Spleen (tissue), 11 donors: ENCODE measurements around the gene ANXA2. TPM values are rescaled to one million over a fixed set of nuclear protein-coding genes. Genes with fewer than 3 reads are reported as not detected.
A peak's percentile ranks its signal among the peaks of the same experiment; 100 is the strongest.

Source experiments
- DNase-seq: peaks from one replicate; pipeline ENCODE4 v3.0.0-alpha.2; 2020
- H3K27ac ChIP-seq, 8 donors: fragments of 200-600 bp; sonication (generic) in 7 of 8; 1 replicate in 4 of 8; 2 replicates in 4 of 8; pipeline versions ENCODE4 v1.5.0 to v1.8.0; 2016 to 2021; ENCODE audit warnings: inconsistent platforms in 4 of 8, mild to moderate bottlenecking in 4 of 8, moderate library complexity in 1 of 8
- H3K27me3 ChIP-seq, 7 donors: fragments of 200-600 bp; sonication (generic) in 6 of 7; replicated peaks in 1 of 7; 1 replicate in 4 of 7; 2 replicates in 3 of 7; pipeline versions ENCODE4 v1.5.0 to v1.8.0; 2016 to 2021; ENCODE audit warnings: inconsistent platforms in 3 of 7, mild to moderate bottlenecking in 1 of 7
- H3K36me3 ChIP-seq, 6 donors: fragments of 200-600 bp; sonication (generic) in 5 of 6; 1 replicate in 4 of 6; 2 replicates in 2 of 6; pipeline versions ENCODE4 v1.5.0 to v1.8.0; 2016 to 2021; ENCODE audit warnings: inconsistent platforms in 2 of 6
- H3K4me1 ChIP-seq, 6 donors: fragments of 200-600 bp; sonication (generic) in 5 of 6; 1 replicate in 3 of 6; 2 replicates in 3 of 6; pipeline versions ENCODE4 v1.5.0 to v1.8.0; 2016 to 2021; ENCODE audit warnings: inconsistent platforms in 3 of 6
- H3K4me3 ChIP-seq, 8 donors: fragments of 200-600 bp; sonication (generic) in 7 of 8; 1 replicate in 4 of 8; 2 replicates in 4 of 8; pipeline versions ENCODE4 v1.5.0 to v1.8.0; 2016 to 2021; ENCODE audit warnings: inconsistent platforms in 4 of 8, mild to moderate bottlenecking in 4 of 8, moderate library complexity in 2 of 8
- H3K9me3 ChIP-seq, 8 donors: fragments of 200-600 bp; sonication (generic) in 7 of 8; 1 replicate in 4 of 8; 2 replicates in 4 of 8; pipeline versions ENCODE4 v1.5.0 to v1.8.0; 2016 to 2021; ENCODE audit warnings: inconsistent platforms in 4 of 8
- CTCF ChIP-seq, 11 experiments: fragments of 200-600 bp in 7 of 11; fragments of 450-650 bp in 4 of 11; sonication (generic) in 4 of 11; IDR thresholded peaks in 8 of 11; conservative IDR thresholded peaks in 3 of 11; 1 replicate in 7 of 11; 2 replicates in 4 of 11; pipeline versions ENCODE4 v1.4.0 to v1.8.0; 2016 to 2021; ENCODE audit warnings: antibody characterized with exemption in 11 of 11, inconsistent platforms in 4 of 11, mild to moderate bottlenecking in 1 of 11
- POLR2A ChIP-seq, 3 donors: fragments of 450-650 bp; IDR thresholded peaks; one replicate each; pipeline ENCODE4 v1.5.1; 2017; ENCODE audit warnings: antibody characterized with exemption in 3 of 3, mild to moderate bottlenecking in 1 of 3
- POLR2AphosphoS5 ChIP-seq, 3 donors: sonication (generic); formaldehyde crosslinking; IDR thresholded peaks; one replicate each; pipeline ENCODE4 v1.5.1; 2017; ENCODE audit warnings: antibody characterized with exemption in 3 of 3
- WGBS, 5 donors: extraction: QIAGEN DNeasy Blood & Tissue Kit in 3 of 5; methylation state at CpG; one replicate each; pipeline versions ENCODE4 v1.1.5 to v1.1.7; 2013 to 2018; 5-methylcytosine and 5-hydroxymethylcytosine counted together
- intact Hi-C: fragments of 100-400 bp; cut with DNase I; formaldehyde crosslinking; loops from one replicate; pipeline ENCODE4 v1.15.0; 2023; ENCODE audit warnings: low total_unique reads
- polyA plus RNA-seq, 3 donors: library from polyadenylated mRNA; stranded (reverse); fragments of 200-250 nt; gene quantifications; one replicate each; pipeline ENCODE4 v1.2.1, GENCODE V29; 2013
- total RNA-seq, 7 donors: library from RNA; depleted of rRNA in 3 of 7; stranded (reverse); fragments of >200 nt in 3 of 7; fragmentation: NEBNext Ultra II Directional in 4 of 7; extraction: Animal tissue kit (Norgen Biotek cat#: 25700) in 4 of 7; gene quantifications; one replicate each; pipeline versions ENCODE4 v1.1.0 to v1.2.1, GENCODE V29; 2016 to 2021
- donor health status: healthy with polysubstance abuse.
- donor health status: DM: no; HTN: no; CAD: no; lungs with moderate emphysema.
- donor health status: DM: no; HTN: no; CAD: no.
- donor health status: Bipolar disorder and iron deficiency.
- donor health status: healthy.
- donor health status: DM: no; HTN: no; CAD: no.
- donor health status: DM: yes; HTN: yes; CAD: no.

The ANXA2 gene
- total and polyA plus RNA-seq, 10 donors: 163 to 437 (median 337) TPM

- no peaks in the 10 kb centered on the region for H3K9me3 ChIP-seq
- intact Hi-C loops: no loop called here
- H3K36me3 ChIP-seq: peaks cover 0 to 69% (median 15%) of the 10 kb centered on the region in 6 donors
- peaks cover 0 to 64% (median 23%) of the 10 kb centered on the region in 6 donors for H3K4me1 ChIP-seq
- DNase-seq: no peak
- no peak overlapping the region for H3K4me3 ChIP-seq
- no peak for TF ChIP-seq CTCF (IDR thresholded peaks at IDR 0.05 in 8 of 11, conservative IDR thresholded peaks at IDR 0.05 in 3 of 11)
- TF ChIP-seq POLR2AphosphoS5 (IDR thresholded peaks at IDR 0.05): peak in 1 of 3 donors; percentile 88
- TF ChIP-seq POLR2A (IDR thresholded peaks at IDR 0.05): no peak
- no peaks in the 10 kb centered on the region for H3K27me3 ChIP-seq
- WGBS, 5 donors: 59 to 76% (median 68%) methylated on average over 20 of the region's 20 CpGs
- peak overlapping the region; percentile 60 to 86 (median 72) for H3K27ac ChIP-seq
These were observed 26.4 kb downstream of the ANXA2 start for GRCh38 chr15:60371175-60372051.

- Histone ChIP-seq H3K27me3 (no peaks in the 10 kb centered on the region), H3K36me3 (peaks cover 0 to 63% (median 9%) of the 10 kb centered on the region in 6 donors), H3K4me1 (peaks cover 0 to 64% (median 23%) of the 10 kb centered on the region in 6 donors), H3K9me3 (no peaks in the 10 kb centered on the region), H3K4me3 (no peak overlapping the region), H3K27ac (peak overlapping the region; percentile 60 to 86 (median 72))
- intact Hi-C loops: no loop called here
- TF ChIP-seq CTCF (IDR thresholded peaks at IDR 0.05 in 8 of 11, conservative IDR thresholded peaks at IDR 0.05 in 3 of 11): no peak
- TF ChIP-seq POLR2A (IDR thresholded peaks at IDR 0.05): no peak
- no peak for TF ChIP-seq POLR2AphosphoS5 (IDR thresholded peaks at IDR 0.05)
- WGBS, 5 donors: 33 to 65% (median 54%) methylated on average over 1 of the region's 1 CpG
- no peak for DNase-seq
These were observed 27.0 kb downstream of the ANXA2 start for GRCh38 chr15:60370869-60371136.

- Histone ChIP-seq H3K9me3 (no peaks in the 10 kb centered on the region), H3K36me3 (peaks cover 0 to 58% (median 4%) of the 10 kb centered on the region in 6 donors), H3K4me3 (peak overlapping the region in 2 of 8 donors; percentile 11 to 44), H3K27me3 (no peaks in the 10 kb centered on the region), H3K27ac (peak overlapping the region; percentile 60 to 86 (median 72)), H3K4me1 (peaks cover 0 to 64% (median 23%) of the 10 kb centered on the region in 6 donors)
- TF ChIP-seq POLR2A (IDR thresholded peaks at IDR 0.05) (peak in 1 of 3 donors; percentile 50), POLR2AphosphoS5 (IDR thresholded peaks at IDR 0.05) (peak in 2 of 3 donors; percentile 20 to 87), CTCF (IDR thresholded peaks at IDR 0.05 in 8 of 11, conservative IDR thresholded peaks at IDR 0.05 in 3 of 11) (no peak)
- intact Hi-C loops: no loop called here
- no peak for DNase-seq
- 67 to 80% (median 74%) methylated on average over 9 of the region's 9 CpGs for WGBS, 5 donors
These were observed 27.5 kb downstream of the ANXA2 start for GRCh38 chr15:60370105-60370868.

- Histone ChIP-seq H3K4me1 (peaks cover 1 to 60% (median 23%) of the 10 kb centered on the region in 6 donors), H3K36me3 (peaks cover 0 to 53% (median 2%) of the 10 kb centered on the region in 6 donors), H3K4me3 (peak overlapping the region in 2 of 8 donors; percentile 11 to 44), H3K9me3 (no peaks in the 10 kb centered on the region), H3K27me3 (no peaks in the 10 kb centered on the region), H3K27ac (peak overlapping the region; percentile 13 to 86 (median 62))
- intact Hi-C loops: no loop called here
- 74 to 90% (median 82%) methylated on average over 5 of the region's 5 CpGs for WGBS, 5 donors
- no peak for TF ChIP-seq POLR2AphosphoS5 (IDR thresholded peaks at IDR 0.05)
- no peak for TF ChIP-seq CTCF (IDR thresholded peaks at IDR 0.05 in 8 of 11, conservative IDR thresholded peaks at IDR 0.05 in 3 of 11)
- no peak for TF ChIP-seq POLR2A (IDR thresholded peaks at IDR 0.05)
- no peak for DNase-seq
These were observed 28.1 kb downstream of the ANXA2 start for GRCh38 chr15:60369696-60370095.
